ENCODE measurements around the gene POLR3H.

- no peak for TF ChIP-seq POLR2AphosphoS5 (IDR thresholded peaks at IDR 0.05; ENCODE audit: low read depth)
- TF ChIP-seq CTCF (conservative IDR thresholded peaks at IDR 0.05; ENCODE audit: low read depth in 2 of 2), result no peak
These were observed 65.3 kb downstream of the POLR3H start for GRCh38 chr22:41478891-41479521.
